Astrocyte of the hippocampus (primary cell): ENCODE measurements around the gene HEATR5A.
"Not testable (repeated sequence)": the region's sequence is repeated elsewhere in the genome, so short reads cannot be mapped to it uniquely, and the experiment has no call there.

Experiments
- DNase-seq: peaks from one replicate; pipeline ENCODE4 v3.0.0; 2011; ENCODE audit warnings: low read depth, low spot score

Gene HEATR5A

GRCh38 chr14:31420319-31421111 lies at the start of gene HEATR5A:
Gene HEATR5A, minus strand, starts transcription at chr14:31420550. Its CDS starts 17,575 bp downstream, at chr14:31402975.
- peak; percentile 99 for DNase-seq

- no peak for DNase-seq
Measured at GRCh38 chr14:31466554-31466953, 46.2 kb upstream of the HEATR5A start.

- no peak for DNase-seq
Measured at GRCh38 chr14:31465111-31465510, 44.8 kb upstream of the HEATR5A start.

- not testable (repeated sequence) for DNase-seq
Measured at GRCh38 chr14:31462450-31462849, 42.1 kb upstream of the HEATR5A start.

GRCh38 chr14:31461545-31461944 lies 41.2 kb upstream of the HEATR5A start:
- DNase-seq: no peak

- peak; percentile 26 for DNase-seq
Measured at GRCh38 chr14:31457665-31458659, 37.6 kb upstream of the HEATR5A start.

DNA sequence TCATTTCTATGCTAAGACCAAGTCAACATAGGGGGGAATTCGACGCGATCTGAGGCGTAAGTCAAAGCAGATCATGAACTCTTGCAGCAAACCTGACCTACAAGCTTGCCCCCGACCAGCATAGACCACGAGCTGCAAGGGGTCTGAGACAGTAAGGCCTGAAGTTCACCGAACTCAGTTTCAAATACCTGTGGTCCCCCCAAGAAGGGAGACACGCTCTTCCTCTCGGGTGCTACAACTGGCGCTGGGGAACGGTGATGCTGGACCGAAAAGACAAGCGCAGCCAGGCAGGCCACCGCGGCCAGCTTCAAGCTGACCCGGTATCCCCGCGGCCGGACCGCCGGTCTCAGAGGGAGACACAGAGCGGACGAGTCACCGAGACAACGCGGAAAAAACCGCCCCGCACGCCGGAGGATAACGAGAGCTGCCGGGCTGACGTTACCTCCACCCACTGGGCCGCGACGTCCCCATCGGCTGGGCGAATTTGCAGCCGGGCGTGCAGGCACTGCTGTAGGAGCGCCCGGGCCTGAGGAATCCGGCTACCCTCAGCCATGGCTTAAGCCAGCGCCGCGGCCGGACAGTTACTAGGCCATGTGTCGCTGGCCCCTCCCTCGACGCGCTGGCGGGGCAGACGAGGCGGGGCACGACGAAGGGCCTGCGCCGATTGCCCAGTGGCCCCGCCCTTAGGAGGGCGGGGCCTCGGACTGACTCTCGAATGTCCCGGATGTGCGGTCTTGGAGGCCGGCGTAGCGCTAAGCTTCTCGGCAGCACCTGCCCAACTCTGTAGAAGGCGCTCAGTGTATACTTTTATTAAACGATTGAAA lies 36.7 kb upstream of the HEATR5A start, which contains the start of gene DTD2:
DTD2 (minus strand) TSS at position 666 of the 824 bp plus-strand sequence; CDS start at position 553, 113 bp downstream.
- peak; percentile 98 for DNase-seq

- peak; percentile 61 for DNase-seq
Measured at GRCh38 chr14:31449971-31450610, 29.7 kb upstream of the HEATR5A start.

DNA sequence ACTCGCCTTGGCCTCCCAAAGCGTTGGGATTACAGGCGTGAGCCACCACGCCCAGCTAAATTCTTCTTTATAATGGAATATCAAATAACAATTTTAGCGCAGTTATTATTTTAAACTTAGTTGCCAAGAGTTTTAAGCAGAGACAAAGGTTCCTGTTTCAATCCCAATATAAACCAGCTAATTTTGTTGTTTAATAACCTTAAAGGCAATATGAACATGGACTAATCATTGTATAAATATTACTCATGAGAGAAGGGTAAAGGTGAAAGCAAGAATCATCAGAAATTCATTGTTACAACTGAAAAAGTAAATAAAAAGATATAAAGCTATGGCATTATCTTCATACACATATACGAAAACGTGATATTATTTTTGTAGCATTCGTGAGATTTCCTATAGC lies 28.8 kb upstream of the HEATR5A start:
- no peak for DNase-seq

GRCh38 chr14:31445703-31446102 lies 25.4 kb upstream of the HEATR5A start:
- no peak for DNase-seq

- DNase-seq: no peak
Measured at GRCh38 chr14:31442284-31442683, 21.9 kb upstream of the HEATR5A start.

- peak; percentile 51 for DNase-seq
Measured at GRCh38 chr14:31441273-31442111, 21.1 kb upstream of the HEATR5A start.

- peak; percentile 8 for DNase-seq
Measured at GRCh38 chr14:31440280-31440679, 19.9 kb upstream of the HEATR5A start.

DNA sequence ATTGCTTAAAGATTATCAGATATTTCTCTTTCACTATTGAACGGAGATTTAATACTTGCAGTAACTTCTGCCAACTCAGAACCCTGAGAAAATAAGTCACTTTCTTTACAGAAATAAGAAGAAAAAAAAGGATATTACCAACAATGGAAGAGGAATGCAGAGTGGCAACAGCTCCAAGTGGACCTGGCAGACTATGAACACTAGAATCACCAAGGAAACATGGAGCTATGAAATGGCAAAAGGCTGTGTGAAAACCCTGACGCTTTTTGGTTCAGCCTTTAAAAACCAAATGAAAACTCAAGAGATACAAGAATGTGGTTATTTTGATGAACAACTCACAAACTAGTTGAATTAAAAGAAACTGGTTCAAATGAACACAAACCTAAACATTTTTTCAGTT lies 19.2 kb upstream of the HEATR5A start:
- DNase-seq: peak; percentile 59

DNA sequence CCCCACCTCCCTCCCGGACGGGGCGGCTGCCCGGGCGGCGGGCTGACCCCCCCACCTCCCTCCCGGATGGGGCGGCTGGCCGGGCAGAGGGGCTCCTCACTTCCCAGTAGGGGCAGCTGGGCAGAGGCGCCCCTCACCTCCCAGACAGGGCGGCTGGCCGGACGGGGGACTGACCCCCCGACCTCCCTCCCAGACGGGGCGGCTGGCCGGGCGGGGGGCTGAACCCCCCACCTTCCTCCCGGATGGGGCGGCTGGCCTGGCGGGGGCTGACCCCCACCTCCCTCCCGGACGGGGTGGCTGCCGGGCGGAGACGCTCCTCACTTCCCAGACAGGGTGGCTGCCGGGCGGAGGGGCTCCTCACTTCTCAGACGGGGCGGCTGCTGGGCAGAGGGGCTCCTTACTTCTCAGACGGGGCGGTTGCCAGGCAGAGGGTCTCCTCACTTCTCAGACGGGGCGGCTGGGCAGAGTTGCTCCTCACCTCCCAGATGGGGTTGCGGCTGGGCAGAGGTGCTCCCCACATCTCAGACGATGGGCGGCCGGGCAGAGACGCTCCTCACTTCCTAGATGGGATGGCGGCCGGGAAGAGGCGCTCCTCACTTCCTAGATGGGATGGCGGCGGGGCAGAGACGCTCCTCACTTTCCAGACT lies 16.8 kb upstream of the HEATR5A start:
- not testable (repeated sequence) for DNase-seq

- no peak for DNase-seq
Measured at GRCh38 chr14:31435276-31435675, 14.9 kb upstream of the HEATR5A start.

- DNase-seq: no peak
Measured at GRCh38 chr14:31430634-31431264, 10.4 kb upstream of the HEATR5A start.

DNA sequence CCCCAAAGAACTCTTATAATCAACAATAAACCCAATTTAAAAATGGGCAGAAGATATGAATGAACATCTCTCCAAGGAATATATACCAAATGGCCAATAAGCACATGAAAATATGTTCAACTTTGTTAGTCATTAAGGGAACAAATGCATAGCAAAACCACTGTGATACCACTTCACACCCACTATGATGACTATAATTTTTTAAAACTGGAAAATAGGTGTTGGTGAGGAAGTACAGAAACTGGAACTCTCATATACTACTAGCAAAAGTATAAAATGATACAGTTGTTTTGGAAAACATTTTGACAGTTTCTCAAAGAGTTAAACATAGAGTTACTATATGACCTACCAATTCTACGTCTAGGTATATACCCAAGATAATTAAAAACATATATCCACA lies 9.4 kb upstream of the HEATR5A start:
- DNase-seq: no peak

- no peak for DNase-seq
Measured at GRCh38 chr14:31428011-31428410, 7.7 kb upstream of the HEATR5A start.
